ENCODE results near the gene KRT14.

- no peak for TF ChIP-seq CTCF (IDR thresholded peaks at IDR 0.05; ENCODE audit: borderline replicate concordance, extremely low read depth, low read length, poor library complexity, severe bottlenecking)
- no peak for TF ChIP-seq EZH2 (IDR thresholded peaks at IDR 0.05; ENCODE audit: borderline replicate concordance, low read depth, low read length, severe bottlenecking)
Observed at GRCh38 chr17:41593306-41593981, 6.7 kb upstream of the KRT14 start.
